Measurements from ENCODE around the gene LYZL4. TPM values are rescaled to one million over a fixed set of nuclear protein-coding genes. Genes with fewer than 3 reads are reported as not detected.

LYZL4 gene
- total and polyA plus RNA-seq, 2 of the 13 experiments (the other 11 are each of a cell fraction or from before 2014, with no cell fraction given): not detected

DNA sequence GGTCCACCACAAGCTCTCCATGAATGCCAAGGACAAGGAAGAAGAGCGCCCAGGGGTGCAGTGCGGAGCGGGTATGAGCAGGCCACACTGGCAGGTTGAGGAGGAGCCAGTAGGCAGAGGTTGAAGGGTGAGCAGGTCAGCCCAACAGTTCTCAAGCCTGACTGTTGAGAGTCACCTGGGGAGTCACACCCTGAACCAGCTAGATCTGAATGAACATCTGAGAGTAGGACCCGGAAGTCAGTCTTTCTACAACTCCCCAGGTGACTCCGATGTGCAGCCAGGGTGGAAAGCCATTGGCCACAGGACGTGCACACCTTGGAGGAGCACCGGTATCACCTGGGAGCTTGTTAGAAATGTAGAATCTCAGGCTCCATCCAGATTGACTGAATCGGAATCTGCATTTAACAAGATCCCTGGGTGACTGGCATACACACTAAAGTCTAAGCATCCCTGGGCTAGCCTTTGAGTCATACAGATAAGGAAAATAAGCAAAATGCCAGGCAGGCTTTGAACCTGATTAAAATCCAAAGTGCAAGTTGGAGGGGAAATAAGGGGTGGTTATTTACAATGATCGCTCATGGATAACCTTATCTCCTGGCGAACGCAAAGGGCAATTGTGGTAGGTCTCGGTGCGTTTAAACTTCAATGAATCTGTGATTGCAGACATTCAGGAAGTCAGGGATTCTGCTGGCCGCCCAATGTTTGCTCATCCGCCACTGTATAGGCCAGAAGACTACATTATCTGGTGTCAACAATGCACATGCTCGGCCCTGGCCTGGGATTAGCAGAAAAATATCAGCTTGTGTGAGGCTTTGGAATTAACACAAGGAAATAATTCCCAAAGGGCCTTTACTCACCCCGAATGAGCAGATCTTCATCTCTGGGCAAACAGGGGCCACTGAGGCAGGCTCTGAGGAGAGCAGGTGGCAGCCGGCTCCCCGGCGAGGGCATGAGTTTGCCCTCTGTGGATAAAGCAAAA, 11.7 kb upstream of the LYZL4 start (continued):
- TF ChIP-seq MAF1 (CRISPR knock-in tag; IDR thresholded peaks at IDR 0.05; ENCODE audit: borderline replicate concordance) (no peak), RBM39 (IDR thresholded peaks at IDR 0.05; ENCODE audit: low read depth, low read length, poor library complexity, severe bottlenecking) (no peak), ERF (CRISPR knock-in tag; IDR thresholded peaks at IDR 0.05) (no peak; the same call in 1 of the 2 replicates), ZNF605 (CRISPR knock-in tag; IDR thresholded peaks at IDR 0.05) (peak; percentile 88), ZNF33B (CRISPR knock-in tag; IDR thresholded peaks at IDR 0.05) (no peak), SIN3A (IDR thresholded peaks at IDR 0.05; ENCODE audit: borderline replicate concordance, low read depth, low read length) (0 out of 2 replicates have a peak, but pooled peaks have one; percentile 28), POLR2AphosphoS5 (IDR thresholded peaks at IDR 0.05; ENCODE audit: low read depth, low read length) (no peak), RFX5 (IDR thresholded peaks at IDR 0.05; ENCODE audit: low read depth, low read length) (no peak), TOPORS (CRISPR knock-in tag; IDR thresholded peaks at IDR 0.05) (peak; percentile 77; the same call in 1 of the 2 replicates), ZFP41 (CRISPR knock-in tag; IDR thresholded peaks at IDR 0.05; ENCODE audit: borderline replicate concordance) (no peak), DZIP1 (CRISPR knock-in tag; IDR thresholded peaks at IDR 0.05) (no peak), ZNF879 (CRISPR knock-in tag; IDR thresholded peaks at IDR 0.05) (peak; percentile 58; the same call in 1 of the 2 replicates), DR1 (CRISPR knock-in tag; IDR thresholded peaks at IDR 0.05) (no peak), ZSCAN9 (CRISPR knock-in tag; IDR thresholded peaks at IDR 0.05; ENCODE audit: borderline replicate concordance) (0 out of 2 replicates have a peak, but pooled peaks have one; percentile 36), NR2F6 (IDR thresholded peaks at IDR 0.05) (peak; percentile 95), NR2F6 (CRISPR knock-in tag; IDR thresholded peaks at IDR 0.05) (peak; percentile 90)
- TF ChIP-seq, protein P1, sequence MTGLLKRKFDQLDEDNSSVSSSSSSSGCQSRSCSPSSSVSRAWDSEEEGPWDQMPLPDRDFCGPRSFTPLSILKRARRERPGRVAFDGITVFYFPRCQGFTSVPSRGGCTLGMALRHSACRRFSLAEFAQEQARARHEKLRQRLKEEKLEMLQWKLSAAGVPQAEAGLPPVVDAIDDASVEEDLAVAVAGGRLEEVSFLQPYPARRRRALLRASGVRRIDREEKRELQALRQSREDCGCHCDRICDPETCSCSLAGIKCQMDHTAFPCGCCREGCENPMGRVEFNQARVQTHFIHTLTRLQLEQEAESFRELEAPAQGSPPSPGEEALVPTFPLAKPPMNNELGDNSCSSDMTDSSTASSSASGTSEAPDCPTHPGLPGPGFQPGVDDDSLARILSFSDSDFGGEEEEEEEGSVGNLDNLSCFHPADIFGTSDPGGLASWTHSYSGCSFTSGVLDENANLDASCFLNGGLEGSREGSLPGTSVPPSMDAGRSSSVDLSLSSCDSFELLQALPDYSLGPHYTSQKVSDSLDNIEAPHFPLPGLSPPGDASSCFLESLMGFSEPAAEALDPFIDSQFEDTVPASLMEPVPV (CRISPR knock-in tag; IDR thresholded peaks at IDR 0.05): peak; percentile 84; the same call in 1 of the 2 replicates
- TF ChIP-seq, protein P2, sequence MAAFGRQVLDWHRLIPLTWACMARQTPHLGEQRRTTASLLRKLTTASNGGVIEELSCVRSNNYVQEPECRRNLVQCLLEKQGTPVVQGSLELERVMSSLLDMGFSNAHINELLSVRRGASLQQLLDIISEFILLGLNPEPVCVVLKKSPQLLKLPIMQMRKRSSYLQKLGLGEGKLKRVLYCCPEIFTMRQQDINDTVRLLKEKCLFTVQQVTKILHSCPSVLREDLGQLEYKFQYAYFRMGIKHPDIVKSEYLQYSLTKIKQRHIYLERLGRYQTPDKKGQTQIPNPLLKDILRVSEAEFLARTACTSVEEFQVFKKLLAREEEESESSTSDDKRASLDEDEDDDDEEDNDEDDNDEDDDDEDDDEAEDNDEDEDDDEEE (CRISPR knock-in tag; IDR thresholded peaks at IDR 0.05): no peak
- TF ChIP-seq, protein P3, sequence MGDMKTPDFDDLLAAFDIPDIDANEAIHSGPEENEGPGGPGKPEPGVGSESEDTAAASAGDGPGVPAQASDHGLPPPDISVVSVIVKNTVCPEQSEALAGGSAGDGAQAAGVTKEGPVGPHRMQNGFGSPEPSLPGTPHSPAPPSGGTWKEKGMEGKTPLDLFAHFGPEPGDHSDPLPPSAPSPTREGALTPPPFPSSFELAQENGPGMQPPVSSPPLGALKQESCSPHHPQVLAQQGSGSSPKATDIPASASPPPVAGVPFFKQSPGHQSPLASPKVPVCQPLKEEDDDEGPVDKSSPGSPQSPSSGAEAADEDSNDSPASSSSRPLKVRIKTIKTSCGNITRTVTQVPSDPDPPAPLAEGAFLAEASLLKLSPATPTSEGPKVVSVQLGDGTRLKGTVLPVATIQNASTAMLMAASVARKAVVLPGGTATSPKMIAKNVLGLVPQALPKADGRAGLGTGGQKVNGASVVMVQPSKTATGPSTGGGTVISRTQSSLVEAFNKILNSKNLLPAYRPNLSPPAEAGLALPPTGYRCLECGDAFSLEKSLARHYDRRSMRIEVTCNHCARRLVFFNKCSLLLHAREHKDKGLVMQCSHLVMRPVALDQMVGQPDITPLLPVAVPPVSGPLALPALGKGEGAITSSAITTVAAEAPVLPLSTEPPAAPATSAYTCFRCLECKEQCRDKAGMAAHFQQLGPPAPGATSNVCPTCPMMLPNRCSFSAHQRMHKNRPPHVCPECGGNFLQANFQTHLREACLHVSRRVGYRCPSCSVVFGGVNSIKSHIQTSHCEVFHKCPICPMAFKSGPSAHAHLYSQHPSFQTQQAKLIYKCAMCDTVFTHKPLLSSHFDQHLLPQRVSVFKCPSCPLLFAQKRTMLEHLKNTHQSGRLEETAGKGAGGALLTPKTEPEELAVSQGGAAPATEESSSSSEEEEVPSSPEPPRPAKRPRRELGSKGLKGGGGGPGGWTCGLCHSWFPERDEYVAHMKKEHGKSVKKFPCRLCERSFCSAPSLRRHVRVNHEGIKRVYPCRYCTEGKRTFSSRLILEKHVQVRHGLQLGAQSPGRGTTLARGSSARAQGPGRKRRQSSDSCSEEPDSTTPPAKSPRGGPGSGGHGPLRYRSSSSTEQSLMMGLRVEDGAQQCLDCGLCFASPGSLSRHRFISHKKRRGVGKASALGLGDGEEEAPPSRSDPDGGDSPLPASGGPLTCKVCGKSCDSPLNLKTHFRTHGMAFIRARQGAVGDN (CRISPR knock-in tag; IDR thresholded peaks at IDR 0.05): peak; percentile 72

Measured in HepG2 (cell line).